ENCODE measurements around the gene DENND1A.

DENND1A gene

DNA sequence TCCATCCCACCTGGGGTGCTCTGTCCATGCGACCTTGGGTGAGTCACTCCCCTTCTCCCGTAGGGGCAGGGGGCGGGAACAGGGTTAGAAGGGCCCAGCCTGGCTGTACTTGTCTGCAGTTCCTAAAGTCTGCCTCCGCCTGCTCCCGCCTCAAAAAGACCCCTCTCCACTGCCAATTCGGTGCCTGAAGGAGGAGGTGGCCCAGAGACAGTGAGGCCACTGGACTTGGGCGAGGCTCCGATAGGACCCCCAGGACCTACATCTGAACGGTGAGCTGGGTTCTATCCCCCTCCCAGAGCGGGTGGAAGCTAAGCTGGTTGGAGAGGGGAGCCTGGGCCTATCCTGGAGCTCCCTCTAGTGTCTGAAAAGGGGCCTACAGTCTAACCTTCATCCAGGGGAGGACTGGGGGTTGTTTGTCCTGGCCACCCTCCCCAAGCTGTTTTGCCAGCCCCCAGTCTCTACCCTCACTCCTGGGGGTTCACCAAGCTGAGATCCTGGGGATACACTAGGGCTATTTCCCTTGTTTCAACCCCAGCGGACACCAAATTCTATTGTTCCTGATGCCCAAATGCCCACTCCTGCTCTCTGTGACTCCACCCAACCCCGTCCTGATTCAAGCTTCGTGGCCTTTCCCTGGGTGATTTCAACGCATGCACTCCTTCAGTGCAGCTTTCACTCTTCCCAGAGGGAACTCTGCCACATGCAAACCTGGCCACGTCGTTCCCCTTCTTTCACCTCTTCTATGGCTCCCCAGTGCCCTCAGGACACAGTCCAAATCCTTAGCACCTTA, 580.0 kb downstream of the DENND1A start:
- TF ChIP-seq GATA3 (IDR thresholded peaks at IDR 0.05; ENCODE audit: low read depth, low read length): no peak
- no peak for TF ChIP-seq GATA2 (IDR thresholded peaks at IDR 0.05; ENCODE audit: low read depth, low read length)

DNA sequence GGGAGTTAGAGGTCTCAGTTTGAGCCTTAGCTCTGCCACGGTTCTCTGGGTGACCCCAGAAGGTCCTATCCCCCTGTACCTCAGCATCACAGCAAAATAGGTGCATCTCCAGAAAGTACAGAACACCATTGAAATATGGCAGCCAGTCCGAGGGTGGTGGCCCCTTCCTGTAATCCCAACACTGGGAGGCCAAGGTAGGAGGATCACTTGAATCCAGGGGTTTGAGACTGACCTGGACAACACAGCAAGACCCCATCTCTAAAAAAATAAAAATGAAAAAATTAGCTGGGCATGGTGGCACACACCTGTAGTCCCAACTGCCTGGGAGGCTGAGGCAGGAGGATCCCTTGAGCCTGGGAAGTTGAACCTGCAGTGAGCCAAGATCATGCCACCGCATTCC, 580.9 kb downstream of the DENND1A start:
- TF ChIP-seq GATA2 (IDR thresholded peaks at IDR 0.05; ENCODE audit: low read depth, low read length): no peak
- no peak for TF ChIP-seq GATA3 (IDR thresholded peaks at IDR 0.05; ENCODE audit: low read depth, low read length)

DNA sequence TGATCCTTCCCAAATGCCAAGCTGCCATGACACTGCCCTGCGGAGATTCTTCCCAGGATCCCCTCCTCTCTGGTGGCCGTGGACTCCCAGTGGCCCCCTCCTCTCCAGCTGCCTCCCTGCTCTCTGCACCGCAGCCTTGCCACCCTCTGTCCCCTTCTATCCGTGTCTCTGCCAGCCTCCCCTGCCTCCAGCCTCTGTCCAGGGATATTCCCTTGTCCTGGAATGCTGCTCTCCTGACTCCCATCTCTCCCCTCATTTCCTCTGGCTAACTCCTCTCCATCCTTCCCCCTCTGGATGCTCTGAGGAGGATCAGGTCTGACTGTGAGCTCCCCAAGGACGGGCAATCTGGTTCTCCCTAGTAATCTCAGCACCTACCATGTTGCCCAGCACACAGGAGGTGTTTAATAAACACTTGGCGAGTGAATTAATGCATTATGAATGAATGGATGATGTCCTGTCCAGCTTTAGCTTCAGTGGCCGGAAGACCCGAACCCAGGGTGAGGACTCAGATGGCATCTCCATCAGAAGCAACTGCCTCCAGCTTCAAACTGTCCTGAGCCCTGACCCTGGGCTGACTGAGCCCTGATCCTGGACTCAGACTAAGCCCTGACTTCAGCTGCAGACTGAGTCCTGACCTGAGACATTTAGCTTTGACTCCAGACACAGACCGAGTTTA, 581.5 kb downstream of the DENND1A start:
- no peak for TF ChIP-seq GATA3 (IDR thresholded peaks at IDR 0.05; ENCODE audit: low read depth, low read length)
- TF ChIP-seq GATA2 (IDR thresholded peaks at IDR 0.05; ENCODE audit: low read depth, low read length): no peak

DNA sequence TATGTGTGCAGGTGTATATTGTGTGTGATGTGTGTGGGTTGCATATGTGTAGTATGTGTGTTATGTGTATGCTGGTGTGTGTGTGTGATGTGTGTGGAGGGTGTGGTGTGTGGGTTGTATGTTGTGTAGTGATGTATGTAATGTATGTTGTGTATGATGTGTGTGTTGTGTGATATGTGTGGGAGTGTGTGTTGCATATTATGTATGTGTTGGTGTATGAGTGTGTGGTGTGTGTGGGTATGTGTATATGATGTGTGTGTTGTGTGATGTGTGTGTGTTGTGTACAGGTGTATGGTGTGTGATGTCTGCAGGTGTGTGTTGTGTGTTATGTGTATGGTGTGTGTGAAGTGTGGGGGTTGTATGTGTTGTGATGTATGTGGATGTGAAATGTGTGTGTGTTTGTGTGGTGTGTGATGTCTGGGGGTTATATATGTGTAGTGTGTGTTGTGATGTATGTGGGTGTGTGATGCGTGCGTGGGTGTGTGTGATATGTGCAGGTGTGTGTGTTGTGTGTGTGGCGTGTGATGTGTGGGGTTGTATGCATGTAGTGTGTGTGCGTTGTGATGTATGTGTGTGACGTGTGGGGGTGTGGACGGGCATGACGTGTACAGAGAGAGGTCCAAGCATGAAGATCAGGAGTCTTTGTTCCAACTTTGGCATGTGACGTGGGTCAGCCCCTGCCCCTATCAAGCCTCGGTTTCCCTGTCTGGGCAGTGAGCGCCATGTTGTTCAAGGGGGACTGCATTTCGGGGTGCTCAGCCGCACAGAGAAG, 582.5 kb downstream of the DENND1A start:
- TF ChIP-seq GATA3 (IDR thresholded peaks at IDR 0.05; ENCODE audit: low read depth, low read length) (no peak), GATA2 (IDR thresholded peaks at IDR 0.05; ENCODE audit: low read depth, low read length) (no peak)

DNA sequence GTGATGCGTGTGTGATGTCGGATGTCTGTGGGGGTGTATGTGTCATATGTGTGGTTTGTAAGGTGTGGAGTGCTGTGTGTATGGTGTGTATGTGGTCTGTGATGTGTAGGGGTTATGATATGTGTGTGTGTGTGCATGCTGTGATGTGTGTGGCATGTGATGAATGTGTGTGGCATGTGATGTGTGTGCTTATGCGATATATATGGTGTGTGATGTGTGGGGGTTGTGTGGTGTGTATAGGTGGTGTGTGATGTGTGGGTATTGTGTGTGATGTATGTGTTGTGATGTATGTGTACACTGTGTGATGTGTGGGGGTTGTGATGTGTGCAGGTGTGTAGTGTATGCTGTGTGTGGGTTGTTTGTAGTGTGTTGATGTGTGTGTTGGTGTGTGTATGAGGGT, 583.1 kb downstream of the DENND1A start:
- no peak for TF ChIP-seq GATA2 (IDR thresholded peaks at IDR 0.05; ENCODE audit: low read depth, low read length)
- TF ChIP-seq GATA3 (IDR thresholded peaks at IDR 0.05; ENCODE audit: low read depth, low read length): no peak

DNA sequence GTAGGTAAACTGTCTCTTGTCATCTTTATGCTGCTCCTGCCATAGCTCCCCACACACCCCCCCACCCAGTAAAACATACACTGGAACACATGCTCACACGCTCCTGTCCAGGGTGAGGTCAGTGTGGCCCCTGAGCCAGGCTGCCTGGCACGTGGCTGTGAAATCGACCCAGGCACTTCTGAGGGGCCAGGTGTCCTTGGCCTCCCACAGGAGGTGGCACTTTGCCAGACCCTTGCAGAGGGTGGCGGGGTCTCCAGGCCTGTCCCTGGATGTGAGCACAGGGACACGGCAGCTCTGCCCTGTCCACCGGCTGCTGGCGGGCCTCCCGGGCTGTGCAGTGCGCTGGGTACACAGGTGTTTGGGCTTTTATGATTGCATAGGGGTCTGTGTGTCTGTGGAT, 583.9 kb downstream of the DENND1A start:
- TF ChIP-seq GATA2 (IDR thresholded peaks at IDR 0.05; ENCODE audit: low read depth, low read length): no peak
- TF ChIP-seq GATA3 (IDR thresholded peaks at IDR 0.05; ENCODE audit: low read depth, low read length): no peak

DNA sequence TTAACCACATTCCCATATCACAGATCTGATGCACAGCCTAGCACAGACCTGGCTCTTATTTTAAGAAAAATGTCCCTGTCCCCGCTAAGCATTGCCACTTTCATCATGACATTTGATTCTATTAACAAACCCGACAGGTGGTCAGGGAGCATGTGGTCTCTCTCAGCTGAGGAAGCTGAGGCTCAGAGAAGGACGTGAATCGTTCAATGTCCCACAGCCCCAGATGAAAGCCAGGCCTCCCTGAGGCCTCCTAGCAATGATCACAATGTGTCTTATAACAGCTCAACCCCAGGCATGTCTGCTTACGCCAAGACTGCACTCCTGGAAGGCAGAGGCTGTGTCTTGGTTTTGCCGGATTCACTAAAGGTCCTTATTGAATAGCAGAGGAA, 584.4 kb downstream of the DENND1A start:
- no peak for TF ChIP-seq GATA3 (IDR thresholded peaks at IDR 0.05; ENCODE audit: low read depth, low read length)
- TF ChIP-seq GATA2 (IDR thresholded peaks at IDR 0.05; ENCODE audit: low read depth, low read length): no peak

DNA sequence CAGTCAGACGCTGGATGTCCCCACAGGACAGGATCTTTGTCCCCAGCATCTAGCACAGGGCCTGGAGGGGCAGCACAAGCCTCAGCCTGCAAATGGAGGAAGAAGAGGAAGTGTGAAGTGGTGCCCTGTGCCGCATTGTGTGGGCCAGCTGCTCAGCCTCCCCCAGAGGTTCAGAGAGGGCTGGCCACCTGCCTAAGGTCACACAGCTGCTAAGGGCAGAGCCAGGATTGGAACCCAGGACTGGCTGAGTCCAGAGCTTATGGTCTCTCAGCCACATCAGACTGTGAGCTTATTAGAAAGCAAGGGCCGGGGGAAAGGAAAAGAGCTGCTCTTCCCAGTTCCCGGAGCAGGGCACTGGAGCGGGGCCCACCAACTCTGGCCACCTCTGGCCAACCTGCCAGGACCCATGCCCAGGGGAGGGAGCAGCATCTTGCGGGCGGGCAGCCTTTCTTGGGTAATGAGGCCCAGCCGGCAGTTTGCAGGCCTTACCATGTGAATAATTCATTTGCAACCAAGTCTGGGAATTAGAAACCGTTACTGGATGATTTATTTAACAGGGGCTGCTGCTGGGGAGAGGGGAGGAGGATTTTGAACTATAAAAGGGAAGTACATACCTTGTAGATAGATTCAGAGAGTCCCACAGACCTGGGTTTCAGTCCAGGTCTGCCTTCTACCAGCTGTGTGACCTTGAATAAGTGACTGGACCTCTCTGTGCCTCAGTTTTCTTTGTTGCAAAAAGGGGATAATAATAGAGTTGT, 585.6 kb downstream of the DENND1A start:
- TF ChIP-seq GATA3 (IDR thresholded peaks at IDR 0.05; ENCODE audit: low read depth, low read length) (no peak), GATA2 (IDR thresholded peaks at IDR 0.05; ENCODE audit: low read depth, low read length) (no peak)

DNA sequence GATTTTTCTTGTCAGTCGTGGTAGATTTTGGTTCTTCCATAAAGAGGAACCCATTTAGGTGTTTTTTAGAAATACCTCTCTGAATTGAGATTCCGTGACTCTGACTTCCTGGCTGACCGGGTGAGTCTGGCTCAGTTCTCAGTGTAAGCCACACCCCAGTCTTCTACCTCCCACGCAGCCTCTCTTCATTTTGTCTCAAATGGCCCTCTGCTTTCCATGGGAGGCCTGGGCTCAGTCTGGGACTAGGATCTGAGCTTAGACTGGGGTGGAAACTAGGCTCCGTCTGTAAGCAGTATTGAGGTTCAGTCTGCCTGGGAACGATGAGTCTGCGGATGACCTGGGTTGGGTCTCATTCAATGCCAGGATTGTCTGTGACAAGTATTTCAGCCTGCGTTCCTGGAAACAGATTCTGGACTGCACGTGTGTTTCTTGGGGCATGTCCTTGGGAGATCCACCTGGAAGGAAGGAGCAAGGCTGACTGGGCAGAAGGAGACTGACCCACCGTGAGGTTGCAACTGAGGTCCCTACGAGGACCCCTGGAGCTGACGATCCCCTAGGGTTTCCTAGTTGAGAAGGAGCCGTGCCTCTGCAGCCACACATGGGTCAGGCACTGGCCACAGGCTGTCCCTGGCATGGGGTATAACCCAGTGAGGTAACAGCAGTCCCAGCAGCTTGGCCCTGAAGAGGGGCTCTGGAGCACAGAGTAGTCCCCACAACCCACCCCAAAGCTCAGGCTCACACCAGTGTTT, 586.3 kb downstream of the DENND1A start:
- TF ChIP-seq GATA3 (IDR thresholded peaks at IDR 0.05; ENCODE audit: low read depth, low read length) (no peak), GATA2 (IDR thresholded peaks at IDR 0.05; ENCODE audit: low read depth, low read length) (no peak)

DNA sequence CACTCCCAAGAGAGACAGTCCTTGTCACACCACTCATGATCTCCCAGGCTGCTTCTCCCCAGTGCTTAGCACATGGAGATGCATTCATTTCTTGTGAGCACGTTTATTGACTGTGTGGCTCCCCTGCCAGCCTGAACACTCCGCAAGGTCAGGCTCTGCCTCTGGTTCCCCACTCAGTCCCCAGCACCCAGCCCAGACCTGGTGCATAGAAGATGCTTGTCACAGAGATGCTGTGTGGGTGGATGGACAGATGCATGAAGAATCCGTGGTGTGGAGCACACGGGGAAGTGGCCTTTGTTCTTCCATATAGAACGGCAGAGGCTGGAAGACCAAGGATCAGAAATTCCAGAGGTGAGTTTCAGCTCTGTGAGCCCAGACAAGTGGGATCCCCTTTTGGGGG, 587.7 kb downstream of the DENND1A start:
- no peak for TF ChIP-seq GATA2 (IDR thresholded peaks at IDR 0.05; ENCODE audit: low read depth, low read length)
- TF ChIP-seq GATA3 (IDR thresholded peaks at IDR 0.05; ENCODE audit: low read depth, low read length): no peak

DNA sequence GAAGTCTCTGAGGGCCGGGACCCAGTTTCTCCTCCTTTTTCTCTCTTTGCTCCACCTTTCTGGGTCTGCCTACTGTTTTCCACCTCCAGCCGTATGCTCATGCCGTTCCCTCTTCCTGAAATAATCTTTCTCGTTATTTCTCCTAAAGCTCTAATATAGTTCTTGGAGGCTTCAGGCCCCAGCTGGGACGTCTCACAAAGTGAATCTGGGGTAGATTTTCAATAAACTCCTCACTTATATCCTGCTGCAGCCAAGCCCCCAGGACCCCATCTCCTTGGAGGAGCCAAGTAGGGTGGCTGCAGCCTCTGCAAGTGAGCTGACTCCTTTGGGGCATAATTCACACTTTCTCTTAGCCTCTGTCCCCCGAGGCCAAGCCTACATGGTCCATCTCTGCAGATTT, 588.1 kb downstream of the DENND1A start:
- TF ChIP-seq GATA3 (IDR thresholded peaks at IDR 0.05; ENCODE audit: low read depth, low read length): no peak
- no peak for TF ChIP-seq GATA2 (IDR thresholded peaks at IDR 0.05; ENCODE audit: low read depth, low read length)

DNA sequence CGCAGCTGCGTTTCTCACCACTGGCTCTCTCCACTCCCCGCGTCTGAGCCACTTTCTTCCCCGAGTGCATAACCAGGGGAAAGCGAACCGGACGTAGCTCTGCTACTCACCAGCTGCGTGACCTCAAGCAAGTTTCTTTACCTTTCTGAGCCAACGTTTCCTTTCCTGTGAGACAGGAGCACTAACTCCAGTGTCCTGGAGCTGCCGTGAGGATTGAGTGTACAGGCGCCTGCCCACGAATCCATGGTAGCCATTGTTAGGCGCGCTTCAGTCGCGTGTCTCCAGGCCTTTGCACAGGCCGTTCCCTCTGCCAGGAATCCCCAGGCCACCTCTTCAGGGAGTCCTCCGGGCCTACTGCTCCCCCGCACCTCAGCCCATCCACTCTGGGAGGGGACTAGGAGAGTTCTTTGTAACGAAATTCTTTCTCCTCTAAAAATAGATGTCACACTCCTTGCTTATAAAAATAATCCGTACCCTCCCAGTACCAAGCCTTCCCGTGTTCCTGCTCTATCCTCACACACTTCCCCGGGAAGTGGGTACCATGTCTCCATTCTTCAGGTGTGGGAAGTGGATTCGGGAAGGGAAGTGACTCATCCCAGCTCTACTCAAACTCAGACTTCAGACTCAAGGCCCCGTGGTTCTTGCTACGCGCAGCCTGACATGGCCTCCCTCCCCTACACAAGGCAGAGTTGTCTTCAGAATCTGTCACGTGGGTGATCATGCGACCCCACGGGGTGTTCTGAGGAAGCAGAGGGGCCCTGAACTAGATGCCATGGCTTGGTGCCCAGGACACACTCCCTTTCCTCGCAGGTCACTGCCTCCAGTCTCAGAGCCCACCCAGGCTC, 590.0 kb downstream of the DENND1A start:
- TF ChIP-seq GATA2 (IDR thresholded peaks at IDR 0.05; ENCODE audit: low read depth, low read length) (no peak), GATA3 (IDR thresholded peaks at IDR 0.05; ENCODE audit: low read depth, low read length) (no peak)

Measured in SH-SY5Y (cell line).